ENCODE data around the gene ATP4B.
"Not testable (repeated sequence)": the region's sequence is repeated elsewhere in the genome, so short reads cannot be mapped to it uniquely, and the experiment has no call there.

ATP4B gene

GRCh38 chr13:113638806-113639205 lies 19.2 kb downstream of the ATP4B start:
- DNase-seq, result no peak

GRCh38 chr13:113638173-113638746 lies 19.7 kb downstream of the ATP4B start:
- DNase-seq, result no peak

- no peak for DNase-seq
Measured at GRCh38 chr13:113637262-113638160, 20.5 kb downstream of the ATP4B start.

GRCh38 chr13:113636266-113636963 lies 21.6 kb downstream of the ATP4B start:
- no peak for DNase-seq

GRCh38 chr13:113635709-113636108 lies 22.3 kb downstream of the ATP4B start:
- no peak for DNase-seq

GRCh38 chr13:113635048-113635420 lies 23.0 kb downstream of the ATP4B start:
- no peak for DNase-seq

- no peak for DNase-seq
Measured at GRCh38 chr13:113634279-113635047, 23.5 kb downstream of the ATP4B start.

GRCh38 chr13:113633485-113633873 lies 24.5 kb downstream of the ATP4B start:
- DNase-seq, result no peak

GRCh38 chr13:113632706-113633484 lies 25.1 kb downstream of the ATP4B start:
- no peak for DNase-seq

GRCh38 chr13:113631341-113632095 lies 26.5 kb downstream of the ATP4B start:
- no peak for DNase-seq

GRCh38 chr13:113630804-113631203 lies 27.2 kb downstream of the ATP4B start:
- DNase-seq, result no peak

- no peak for DNase-seq
Measured at GRCh38 chr13:113630296-113630695, 27.7 kb downstream of the ATP4B start.

- no peak for DNase-seq
Measured at GRCh38 chr13:113629866-113630265, 28.1 kb downstream of the ATP4B start.

GRCh38 chr13:113628291-113629270 lies 29.4 kb downstream of the ATP4B start:
- DNase-seq, result no peak

- DNase-seq, result no peak
Measured at GRCh38 chr13:113627136-113627535, 30.9 kb downstream of the ATP4B start.

- DNase-seq, result no peak
Measured at GRCh38 chr13:113625965-113626721, 31.9 kb downstream of the ATP4B start.

GRCh38 chr13:113624640-113625304 lies 33.2 kb downstream of the ATP4B start:
- not testable (repeated sequence) for DNase-seq

GRCh38 chr13:113624235-113624587 lies 33.8 kb downstream of the ATP4B start:
- DNase-seq, result no peak

Data from GF-D8 (cell line).